ENCODE results near the gene DUSP8. TPM values are rescaled to one million over a fixed set of nuclear protein-coding genes. Genes with fewer than 3 reads are reported as not detected.

Gene DUSP8
- total RNA-seq, 1 donor from 2014 or later: 35.6 TPM

GRCh38 chr11:1532606-1533341 lies 39.3 kb downstream of the DUSP8 start:
- no peak for DNase-seq (ENCODE audit: low spot score)

- peak; percentile 44 for DNase-seq (ENCODE audit: low spot score)
These were observed 40.0 kb downstream of the DUSP8 start for GRCh38 chr11:1532014-1532586.

- DNase-seq (ENCODE audit: low spot score): no peak
These were observed 40.5 kb downstream of the DUSP8 start for GRCh38 chr11:1531449-1532013.

GRCh38 chr11:1530686-1531448 lies 41.2 kb downstream of the DUSP8 start:
- DNase-seq (ENCODE audit: low spot score): no peak

- no peak for DNase-seq (ENCODE audit: low spot score)
These were observed 42.3 kb downstream of the DUSP8 start for GRCh38 chr11:1529774-1530173.

- no peak for DNase-seq (ENCODE audit: low spot score)
These were observed 42.8 kb downstream of the DUSP8 start for GRCh38 chr11:1529286-1529685.

GRCh38 chr11:1528710-1529109 lies 43.4 kb downstream of the DUSP8 start:
- no peak for DNase-seq (ENCODE audit: low spot score)

- DNase-seq (ENCODE audit: low spot score): no peak
These were observed 45.3 kb downstream of the DUSP8 start for GRCh38 chr11:1526785-1527184.

GRCh38 chr11:1523779-1524178 lies 48.3 kb downstream of the DUSP8 start:
- no peak for DNase-seq (ENCODE audit: low spot score)

GRCh38 chr11:1523077-1523476 lies 49.0 kb downstream of the DUSP8 start:
- no peak for DNase-seq (ENCODE audit: low spot score)

GRCh38 chr11:1522081-1522424 lies 50.0 kb downstream of the DUSP8 start:
- no peak for DNase-seq (ENCODE audit: low spot score)

- DNase-seq (ENCODE audit: low spot score): no peak
These were observed 50.5 kb downstream of the DUSP8 start for GRCh38 chr11:1521382-1522080.

- DNase-seq (ENCODE audit: low spot score): no peak
These were observed 51.3 kb downstream of the DUSP8 start for GRCh38 chr11:1520663-1521267.

GRCh38 chr11:1520209-1520662 lies 51.8 kb downstream of the DUSP8 start:
- no peak for DNase-seq (ENCODE audit: low spot score)

- DNase-seq (ENCODE audit: low spot score): no peak
These were observed 52.8 kb downstream of the DUSP8 start for GRCh38 chr11:1519028-1520010.

GRCh38 chr11:1518301-1518700 lies 53.8 kb downstream of the DUSP8 start:
- no peak for DNase-seq (ENCODE audit: low spot score)

- DNase-seq (ENCODE audit: low spot score): no peak
These were observed 54.7 kb downstream of the DUSP8 start for GRCh38 chr11:1517117-1518005.

GRCh38 chr11:1516273-1517067 lies 55.6 kb downstream of the DUSP8 start:
- DNase-seq (ENCODE audit: low spot score): no peak

Data from mucosa of gallbladder (tissue), 1 donor.